Mesenchymal stem cell (in vitro differentiated cells and primary cell): ENCODE data around the gene TBL1X.

Source experiments
- DNase-seq: peaks from one replicate; pipeline ENCODE4 v3.0.0-alpha.2; 2013
- H2AFZ ChIP-seq: one replicate; pipeline ENCODE4 v1.6.1; 2013; ENCODE audit warnings: low read depth, mild to moderate bottlenecking, control low read depth, inconsistent platforms, low read length, moderate library complexity
- H2AK5ac ChIP-seq: 2 replicates; pipeline ENCODE4 v1.6.1; 2013; ENCODE audit warnings: low read length, moderate library complexity, mild to moderate bottlenecking, inconsistent platforms; ENCODE audit not compliant: severe bottlenecking
- H2BK120ac ChIP-seq: one replicate; pipeline ENCODE4 v1.6.1; 2013; ENCODE audit warnings: low read depth, mild to moderate bottlenecking, inconsistent platforms, low read length, moderate library complexity
- H2BK12ac ChIP-seq, 2 experiments: one replicate each; pipeline ENCODE4 v1.6.1; 2013; ENCODE audit warnings: inconsistent platforms in 2 of 2, low read length in 2 of 2, mild to moderate bottlenecking in 2 of 2, moderate library complexity in 2 of 2, control low read depth in 1 of 2
- H2BK15ac ChIP-seq: one replicate; pipeline ENCODE4 v1.6.1; 2013; ENCODE audit warnings: mild to moderate bottlenecking, low read depth, inconsistent platforms; ENCODE audit not compliant: poor library complexity, severe bottlenecking
- H2BK5ac ChIP-seq: 2 replicates; pipeline ENCODE4 v1.6.1; 2013; ENCODE audit warnings: low read depth, mild to moderate bottlenecking, low read length, control low read depth, inconsistent platforms; ENCODE audit not compliant: poor library complexity, severe bottlenecking
- H3K14ac ChIP-seq, 2 experiments: one replicate each; pipeline ENCODE4 v1.6.1; 2013; ENCODE audit warnings: inconsistent platforms in 2 of 2, low read length in 2 of 2, control low read depth in 1 of 2, mild to moderate bottlenecking in 1 of 2, moderate library complexity in 1 of 2
- H3K18ac ChIP-seq, 2 experiments: one replicate each; pipeline ENCODE4 v1.6.1; 2013; ENCODE audit warnings: inconsistent platforms in 2 of 2, low read length in 2 of 2, control low read depth in 1 of 2, low read depth in 1 of 2, mild to moderate bottlenecking in 1 of 2
- H3K23ac ChIP-seq, 2 experiments: one replicate each; pipeline ENCODE4 v1.6.1; 2013; ENCODE audit warnings: inconsistent platforms in 2 of 2, low read length in 2 of 2, mild to moderate bottlenecking in 2 of 2, moderate library complexity in 2 of 2, control low read depth in 1 of 2
- H3K27ac ChIP-seq: 2 replicates; pipeline ENCODE4 v1.5.1; 2013; ENCODE audit warnings: mild to moderate bottlenecking, moderate library complexity, low read length, control low read depth, inconsistent platforms; ENCODE audit not compliant: poor library complexity, severe bottlenecking
- H3K27me3 ChIP-seq, 2 experiments: 2 replicates each; pipeline versions ENCODE4 v1.6.1 to v1.7.0; 2013; ENCODE audit warnings: low read length in 2 of 2, mild to moderate bottlenecking in 2 of 2, moderate library complexity in 2 of 2, control low read depth in 1 of 2, inconsistent platforms in 1 of 2; ENCODE audit not compliant: control insufficient read depth in 1 of 2, insufficient read depth in 1 of 2
- H3K36me3 ChIP-seq, 2 experiments: 2 replicates each; pipeline versions ENCODE4 v1.6.1 to v1.7.0; 2013; ENCODE audit warnings: low read length in 2 of 2, control low read depth in 1 of 2, inconsistent platforms in 1 of 2, low read depth in 1 of 2, mild to moderate bottlenecking in 1 of 2; ENCODE audit not compliant: insufficient read depth in 2 of 2, control insufficient read depth in 1 of 2
- H3K4ac ChIP-seq, 2 experiments: one replicate each; pipeline ENCODE4 v1.6.1; 2013; ENCODE audit warnings: inconsistent platforms in 2 of 2, low read length in 2 of 2, mild to moderate bottlenecking in 2 of 2, moderate library complexity in 2 of 2, control low read depth in 1 of 2, low read depth in 1 of 2
- H3K4me1 ChIP-seq: 2 replicates; pipeline ENCODE4 v1.6.1; 2013; ENCODE audit warnings: low read depth, low read length, control low read depth; ENCODE audit not compliant: control insufficient read depth, insufficient read depth
- H3K4me2 ChIP-seq: 2 replicates; pipeline ENCODE4 v1.6.1; 2013; ENCODE audit warnings: low read length, mild to moderate bottlenecking, inconsistent platforms; ENCODE audit not compliant: poor library complexity, severe bottlenecking
- H3K4me3 ChIP-seq, 2 experiments: 2 replicates each; pipeline versions ENCODE4 v1.5.1 to v1.7.0; 2013; ENCODE audit warnings: low read length in 2 of 2, mild to moderate bottlenecking in 2 of 2, control low read depth in 1 of 2, low read depth in 1 of 2; ENCODE audit not compliant: insufficient read depth in 1 of 2
- H3K79me1 ChIP-seq: replicated peaks from 2 replicates; pipeline ENCODE4 v1.6.1; 2013; ENCODE audit warnings: mild to moderate bottlenecking, control low read depth, low read length, inconsistent platforms; ENCODE audit not compliant: poor library complexity, severe bottlenecking
- H3K9ac ChIP-seq: 2 replicates; pipeline ENCODE4 v1.7.0; 2013; ENCODE audit warnings: mild to moderate bottlenecking, low read length, moderate library complexity
- H3K9me3 ChIP-seq: 2 replicates; pipeline ENCODE4 v1.7.0; 2013; ENCODE audit warnings: mild to moderate bottlenecking, low read length; ENCODE audit not compliant: control insufficient read depth
- H4K8ac ChIP-seq: one replicate; pipeline ENCODE4 v1.6.1; 2013; ENCODE audit warnings: inconsistent platforms, mild to moderate bottlenecking, low read length, moderate library complexity
- H4K91ac ChIP-seq: one replicate; pipeline ENCODE4 v1.6.1; 2013; ENCODE audit warnings: mild to moderate bottlenecking, low read length, inconsistent platforms
- WGBS: methylation state at CpG from one replicate; pipeline ENCODE4 v1.1.7; 2013; ENCODE audit warnings: mixed read lengths; 5-methylcytosine and 5-hydroxymethylcytosine counted together

Gene TBL1X

GRCh38 chrX:9578083-9578779 lies 113.4 kb downstream of the TBL1X start:
- Histone ChIP-seq H3K23ac (no peak overlapping the region), H3K27ac (no peak overlapping the region), H4K91ac (no peak overlapping the region), H3K4me2 (no peak overlapping the region), H3K4me1 (peaks cover 8% of the 10 kb centered on the region), H2BK12ac (no peak overlapping the region), H3K79me1 (peaks cover 18% of the 10 kb centered on the region), H3K4ac (no peak overlapping the region), H3K9me3 (no peaks in the 10 kb centered on the region), H3K36me3 (peaks cover 0 to 7% of the 10 kb centered on the region in 2 experiments), H2BK120ac (no peak overlapping the region), H3K4me3 (no peak overlapping the region), H2AFZ (no peak overlapping the region), H3K27me3 (no peaks in the 10 kb centered on the region), H2BK5ac (no peak overlapping the region), H3K9ac (no peak overlapping the region), H4K8ac (no peak overlapping the region), H2AK5ac (no peak overlapping the region), H3K18ac (no peak overlapping the region), H3K14ac (no peak overlapping the region), H2BK15ac (no peak overlapping the region)
- no peak for DNase-seq
- 89% methylated on average over 16 of the region's 20 CpGs for WGBS

DNA sequence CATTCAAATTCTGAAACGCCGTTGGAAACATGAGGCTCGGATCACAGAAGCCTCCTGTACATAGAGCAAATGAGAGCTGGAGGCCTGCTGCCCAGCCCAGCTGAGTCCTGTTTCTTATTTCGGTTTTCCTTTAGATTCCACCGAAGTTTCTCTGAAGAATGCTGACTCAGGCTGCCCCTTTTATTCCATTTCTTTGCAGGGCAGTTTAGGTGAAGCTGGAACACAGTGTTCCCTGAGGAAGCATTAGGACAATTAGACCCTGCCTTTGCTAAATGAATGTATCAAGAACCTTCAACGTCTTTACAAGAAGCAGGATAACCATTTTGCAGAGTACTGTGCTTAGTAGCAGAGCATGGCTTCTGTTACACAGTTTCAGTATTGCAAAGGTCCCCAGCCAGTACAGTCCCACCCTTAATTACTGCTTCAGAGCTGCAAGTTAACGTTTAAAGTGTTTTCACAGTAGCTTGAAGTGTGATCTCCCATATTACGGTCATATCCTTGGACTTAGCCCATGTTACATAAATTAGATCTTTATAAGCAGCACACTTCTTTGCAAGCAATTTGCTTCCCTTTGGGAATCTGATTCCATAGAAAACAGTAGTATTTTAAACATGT lies 117.0 kb downstream of the TBL1X start:
- no peaks in the 10 kb centered on the region for H3K27me3 ChIP-seq
- peak overlapping the region; percentile 42 for H3K9ac ChIP-seq
- no peak overlapping the region for H4K8ac ChIP-seq
- no peak overlapping the region for H2BK120ac ChIP-seq
- peaks cover 2% of the 10 kb centered on the region for H3K4me1 ChIP-seq
- H2BK15ac ChIP-seq = no peak overlapping the region
- H3K36me3 ChIP-seq = peaks cover 0 to 7% of the 10 kb centered on the region in 2 experiments
- H2BK5ac ChIP-seq = no peak overlapping the region
- H3K23ac ChIP-seq = no peak overlapping the region
- 68% methylated on average over 7 of the region's 8 CpGs for WGBS
- no peak overlapping the region for H3K4ac ChIP-seq
- no peak overlapping the region for H3K4me3 ChIP-seq
- H2BK12ac ChIP-seq = no peak overlapping the region
- DNase-seq = no peak
- H3K9me3 ChIP-seq = no peaks in the 10 kb centered on the region
- H3K27ac ChIP-seq = no peak overlapping the region
- no peak overlapping the region for H3K18ac ChIP-seq
- no peak overlapping the region for H3K14ac ChIP-seq
- no peak overlapping the region for H4K91ac ChIP-seq
- H2AFZ ChIP-seq = no peak overlapping the region
- H2AK5ac ChIP-seq = no peak overlapping the region
- H3K79me1 ChIP-seq = peaks cover 18% of the 10 kb centered on the region
- H3K4me2 ChIP-seq = no peak overlapping the region

DNA sequence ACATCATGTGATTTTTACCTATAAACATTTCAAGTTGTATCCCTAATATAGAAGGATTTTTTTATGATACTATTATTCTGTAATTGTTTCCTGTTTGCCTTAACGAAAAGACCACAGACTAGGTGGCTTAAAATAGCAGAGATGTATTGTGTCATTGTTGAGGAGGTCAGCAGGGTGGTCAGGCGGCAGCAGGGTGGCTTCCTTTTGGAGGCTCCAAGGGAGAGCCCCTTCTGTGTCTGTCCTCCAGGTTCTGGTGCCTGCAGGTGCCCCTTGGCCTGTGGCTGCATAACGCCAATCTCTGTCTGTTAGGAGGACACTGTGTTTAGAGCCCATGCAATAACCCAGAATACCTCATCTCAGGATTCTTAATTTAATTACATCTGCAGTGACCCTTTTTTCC lies 118.1 kb downstream of the TBL1X start:
- H3K27ac ChIP-seq = no peak overlapping the region
- peak overlapping the region in 1 of 2 experiments; percentile 48 for H3K14ac ChIP-seq

DNA sequence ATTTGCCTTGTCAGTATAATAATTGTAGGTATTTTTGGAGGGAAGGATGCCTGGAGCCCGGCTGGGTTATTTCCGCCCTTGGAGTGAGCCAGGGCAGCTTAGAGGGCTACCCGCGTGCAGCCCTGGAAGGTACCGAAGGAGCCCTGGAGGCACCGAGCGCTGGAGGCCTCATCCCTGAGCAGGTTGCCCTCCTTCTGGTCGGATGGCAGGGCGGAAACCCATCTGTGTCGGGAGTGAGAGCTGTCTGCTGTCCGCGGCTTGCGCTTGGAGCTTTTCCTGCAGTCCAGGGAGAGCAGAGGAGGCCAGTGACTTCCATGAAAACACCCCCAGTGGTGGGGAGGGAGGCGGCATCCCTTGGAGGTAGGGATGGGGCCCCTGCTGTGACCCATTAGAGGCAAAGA lies 122.1 kb downstream of the TBL1X start:
- no peak overlapping the region for H2BK15ac ChIP-seq
- no peak overlapping the region for H3K23ac ChIP-seq
- no peak for DNase-seq
- H3K4me3 ChIP-seq = no peak overlapping the region
- H2BK120ac ChIP-seq = no peak overlapping the region
- H3K4me1 ChIP-seq = peaks cover 5% of the 10 kb centered on the region
- no peak overlapping the region for H3K14ac ChIP-seq
- no peak overlapping the region for H2BK12ac ChIP-seq
- no peaks in the 10 kb centered on the region for H3K9me3 ChIP-seq
- no peak overlapping the region for H3K4me2 ChIP-seq
- no peak overlapping the region for H4K91ac ChIP-seq
- H2BK5ac ChIP-seq = no peak overlapping the region
- H3K9ac ChIP-seq = no peak overlapping the region
- H3K27me3 ChIP-seq = no peaks in the 10 kb centered on the region
- H3K27ac ChIP-seq = no peak overlapping the region
- no peak overlapping the region for H2AFZ ChIP-seq
- peaks cover 5% of the 10 kb centered on the region for H3K79me1 ChIP-seq
- no peak overlapping the region for H3K4ac ChIP-seq
- H4K8ac ChIP-seq = no peak overlapping the region
- peak overlapping the region in 1 of 2 experiments; percentile 40 for H3K18ac ChIP-seq
- peak overlapping the region; percentile 73 for H2AK5ac ChIP-seq
- H3K36me3 ChIP-seq = no peaks in the 10 kb centered on the region
- WGBS = 88% methylated on average over 10 of the region's 14 CpGs

More for the DNA sequence above, 118.1 kb downstream of the TBL1X start:
- Histone ChIP-seq H4K8ac (no peak overlapping the region), H3K4ac (no peak overlapping the region), H2BK120ac (no peak overlapping the region), H3K9ac (no peak overlapping the region), H3K36me3 (peaks cover 0 to 4% of the 10 kb centered on the region in 2 experiments), H3K18ac (peak overlapping the region in 1 of 2 experiments; percentile 56), H2AK5ac (no peak overlapping the region), H4K91ac (no peak overlapping the region), H2AFZ (no peak overlapping the region), H3K4me2 (no peak overlapping the region), H3K9me3 (no peaks in the 10 kb centered on the region), H3K79me1 (peaks cover 15% of the 10 kb centered on the region), H3K4me1 (peaks cover 5% of the 10 kb centered on the region), H3K4me3 (no peak overlapping the region), H2BK12ac (no peak overlapping the region), H2BK15ac (no peak overlapping the region), H3K23ac (no peak overlapping the region), H3K27me3 (no peaks in the 10 kb centered on the region), H2BK5ac (no peak overlapping the region)
- DNase-seq = no peak
- WGBS = 71% methylated on average over 2 of the region's 3 CpGs
